OCI-LY1 (cell line): Measurements from ENCODE around the gene PTPN11.
"Not testable (repeated sequence)": the region's sequence is repeated elsewhere in the genome, so short reads cannot be mapped to it uniquely, and the experiment has no call there.

ENCODE experiments used
- H2AFZ ChIP-seq: fragments of 200-600 bp; sonication (generic), shearing (Covaris generic); 2 replicates; pipeline ENCODE4 v1.6.0; 2014; ENCODE audit warnings: antibody characterized with exemption, mild to moderate bottlenecking, low read length
- H3F3A ChIP-seq: fragments of 200-600 bp; sonication (generic), shearing (Covaris generic); 2 replicates; pipeline ENCODE4 v1.6.0; 2014; ENCODE audit warnings: mild to moderate bottlenecking, antibody characterized with exemption, low read length, moderate library complexity; ENCODE audit not compliant: insufficient read depth
- H3K27ac ChIP-seq: fragments of 200-600 bp; sonication (generic); 2 replicates; pipeline ENCODE4 v1.5.1; 2014; ENCODE audit warnings: low read length, mixed run types, mild to moderate bottlenecking, low read depth; ENCODE audit not compliant: poor library complexity, severe bottlenecking
- H3K27me3 ChIP-seq: fragments of 200-600 bp; sonication (generic); 2 replicates; pipeline ENCODE4 v1.6.0; 2014; ENCODE audit warnings: antibody characterized with exemption, mild to moderate bottlenecking, low read length, moderate library complexity; ENCODE audit not compliant: insufficient read depth
- H3K36me3 ChIP-seq: fragments of 200-600 bp; sonication (generic); 2 replicates; pipeline ENCODE4 v1.6.1; 2014; ENCODE audit warnings: mild to moderate bottlenecking, antibody characterized with exemption, low read length, moderate library complexity, mixed read lengths; ENCODE audit not compliant: insufficient read depth
- H3K4me1 ChIP-seq: fragments of 200-600 bp; sonication (generic); 2 replicates; pipeline ENCODE4 v1.5.1; 2014; ENCODE audit warnings: mild to moderate bottlenecking, low read length, moderate library complexity; ENCODE audit not compliant: insufficient read depth, severe bottlenecking
- H3K4me2 ChIP-seq: fragments of 200-600 bp; sonication (generic), shearing (Covaris generic); 2 replicates; pipeline ENCODE4 v1.6.1; 2014; ENCODE audit warnings: low read length
- H3K4me3 ChIP-seq: fragments of 200-600 bp; sonication (generic); 2 replicates; pipeline ENCODE4 v1.5.1; 2014; ENCODE audit warnings: low read length, low read depth, mild to moderate bottlenecking, mixed read lengths; ENCODE audit not compliant: poor library complexity, severe bottlenecking
- H3K79me2 ChIP-seq: fragments of 200-600 bp; shearing (Covaris generic); 2 replicates; pipeline ENCODE4 v1.6.1; 2016; ENCODE audit warnings: mixed run types, low read length, mixed read lengths; ENCODE audit not compliant: insufficient read depth
- H3K9ac ChIP-seq: fragments of 200-600 bp; sonication (generic), shearing (Covaris generic); 2 replicates; pipeline ENCODE4 v1.6.1; 2014; ENCODE audit warnings: mild to moderate bottlenecking, low read length, mixed read lengths
- H3K9me2 ChIP-seq: fragments of 200-600 bp; sonication (generic), shearing (Covaris generic); 2 replicates; pipeline ENCODE4 v1.6.1; 2014; ENCODE audit warnings: low read depth, mild to moderate bottlenecking, low read length, mixed read lengths
- H3K9me3 ChIP-seq: fragments of 200-600 bp; shearing (Covaris generic); 2 replicates; pipeline ENCODE4 v1.6.1; 2014; ENCODE audit warnings: low read length, mixed read lengths
- H4K20me1 ChIP-seq: fragments of 200-600 bp; sonication (generic), shearing (Covaris generic); 2 replicates; pipeline ENCODE4 v1.6.0; 2016; ENCODE audit warnings: mild to moderate bottlenecking, low read length; ENCODE audit not compliant: insufficient read depth
- CTCF ChIP-seq: fragments of 200-600 bp; sonication (generic), shearing (Covaris generic); IDR thresholded peaks from 2 replicates; pipeline ENCODE4 v1.5.1; 2017; ENCODE audit warnings: mild to moderate bottlenecking, antibody characterized with exemption, low read length, moderate library complexity, mixed read lengths
- EZH2 ChIP-seq: fragments of 200-600 bp; sonication (generic), shearing (Covaris generic); IDR thresholded peaks from 2 replicates; pipeline ENCODE4 v1.8.0; 2017; ENCODE audit warnings: borderline replicate concordance, mixed run types, mild to moderate bottlenecking, antibody characterized with exemption, low read length, moderate library complexity, mixed read lengths

The PTPN11 gene

DNA sequence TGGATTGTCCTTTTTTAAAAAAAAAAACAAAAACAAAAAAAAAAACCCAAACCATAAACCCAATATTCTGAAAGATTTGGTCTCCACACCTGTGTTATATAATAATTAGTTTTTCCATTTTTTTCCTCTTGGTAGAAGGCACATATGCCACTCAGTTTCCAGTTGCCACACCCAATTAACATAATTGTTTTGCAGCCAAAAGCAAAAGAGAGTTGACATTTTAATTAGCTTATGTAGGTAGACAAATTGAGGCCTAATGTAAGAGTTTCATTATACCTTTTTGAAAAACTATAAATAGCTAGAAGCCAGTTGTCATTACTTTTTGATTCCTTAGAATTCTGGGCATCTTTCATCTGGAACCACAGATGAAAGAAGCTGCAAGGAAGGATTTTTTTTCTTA is 21.0 kb downstream of the PTPN11 start:
- TF ChIP-seq CTCF = no peak
- no peak for TF ChIP-seq EZH2
- H3K79me2 ChIP-seq = peaks cover 49% of the 10 kb centered on the region
- no peak overlapping the region for H3K4me2 ChIP-seq
- H3K27ac ChIP-seq = no peak overlapping the region
- H3K4me1 ChIP-seq = no peaks in the 10 kb centered on the region
- H3K9me3 ChIP-seq = no peaks in the 10 kb centered on the region
- H3K9ac ChIP-seq = no peak overlapping the region
- no peaks in the 10 kb centered on the region for H4K20me1 ChIP-seq
- no peaks in the 10 kb centered on the region for H3F3A ChIP-seq
- no peak overlapping the region for H2AFZ ChIP-seq
- no peaks in the 10 kb centered on the region for H3K27me3 ChIP-seq
- H3K36me3 ChIP-seq = no peaks in the 10 kb centered on the region
- no peaks in the 10 kb centered on the region for H3K9me2 ChIP-seq
- H3K4me3 ChIP-seq = no peak overlapping the region

DNA sequence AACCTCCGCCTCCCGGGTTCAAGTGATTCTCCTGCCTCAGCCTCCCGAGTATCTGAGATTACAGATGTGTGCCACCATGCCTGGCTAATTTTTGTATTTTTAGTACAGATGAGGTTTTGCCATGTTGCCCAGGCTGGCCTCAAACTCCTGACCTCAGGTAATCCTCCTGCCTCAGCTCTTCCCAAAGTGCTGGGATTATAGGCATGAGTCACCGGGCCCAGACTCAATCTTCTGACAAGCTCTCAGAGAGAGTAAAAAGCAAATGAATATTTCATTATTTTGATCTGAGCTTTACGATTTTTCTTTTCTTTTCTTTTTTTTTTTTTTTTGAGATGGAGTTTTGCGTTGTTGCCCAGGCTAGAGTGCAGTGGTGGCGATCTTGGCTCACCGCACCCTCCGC is 21.9 kb downstream of the PTPN11 start:
- H3K4me2 ChIP-seq, H3F3A ChIP-seq, H3K4me1 ChIP-seq, H3K9me3 ChIP-seq, H3K36me3 ChIP-seq, H3K27ac ChIP-seq, H2AFZ ChIP-seq, H4K20me1 ChIP-seq, H3K27me3 ChIP-seq, H3K9ac ChIP-seq, H3K9me2 ChIP-seq, H3K4me3 ChIP-seq: not testable (repeated sequence)
- peaks cover 43% of the 10 kb centered on the region for H3K79me2 ChIP-seq

- Histone ChIP-seq H2AFZ (no peak overlapping the region), H3K27me3 (no peaks in the 10 kb centered on the region), H3K27ac (no peak overlapping the region), H3K36me3 (peaks cover 16% of the 10 kb centered on the region), H3K9me2 (no peaks in the 10 kb centered on the region), H3F3A (no peaks in the 10 kb centered on the region), H3K4me3 (no peak overlapping the region), H3K79me2 (peaks cover 18% of the 10 kb centered on the region), H3K4me1 (no peaks in the 10 kb centered on the region), H3K9ac (no peak overlapping the region), H3K9me3 (no peaks in the 10 kb centered on the region), H4K20me1 (no peaks in the 10 kb centered on the region), H3K4me2 (no peak overlapping the region)
- TF ChIP-seq CTCF = no peak
- no peak for TF ChIP-seq EZH2
These were observed 25.2 kb downstream of the PTPN11 start for GRCh38 chr12:112443916-112444315.

DNA sequence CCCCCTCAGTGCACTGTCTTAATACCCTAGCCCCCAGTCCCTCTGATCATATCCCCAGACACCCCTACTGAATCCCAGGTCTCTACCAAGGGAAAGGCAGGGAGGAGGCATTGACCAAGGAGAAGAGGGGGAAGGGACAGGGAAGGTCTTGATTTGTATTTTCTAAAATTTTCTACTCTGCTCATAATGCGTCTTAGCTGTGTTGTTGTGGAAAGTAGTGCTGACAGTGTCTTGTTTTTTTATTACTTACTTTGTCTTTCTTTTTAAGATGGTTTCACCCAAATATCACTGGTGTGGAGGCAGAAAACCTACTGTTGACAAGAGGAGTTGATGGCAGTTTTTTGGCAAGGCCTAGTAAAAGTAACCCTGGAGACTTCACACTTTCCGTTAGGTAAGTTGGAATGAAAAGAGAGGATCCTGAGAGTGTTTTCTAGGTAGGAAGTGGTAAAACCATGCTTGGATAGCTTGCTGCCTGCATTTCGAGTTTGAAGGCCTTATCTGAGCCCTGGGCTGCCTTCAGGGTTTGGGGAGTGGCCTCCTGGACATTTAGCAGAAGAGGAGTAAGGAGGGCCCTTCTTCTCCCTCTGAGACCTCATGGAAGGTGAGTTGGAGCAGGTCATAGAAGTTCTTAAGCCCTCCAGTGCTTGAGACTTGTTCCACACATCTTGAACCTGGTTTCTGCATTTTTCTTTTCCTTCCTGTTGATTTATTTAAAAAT is 27.4 kb downstream of the PTPN11 start:
- H4K20me1 ChIP-seq = no peaks in the 10 kb centered on the region
- H2AFZ ChIP-seq = no peak overlapping the region
- peaks cover 35% of the 10 kb centered on the region for H3K36me3 ChIP-seq
- no peak overlapping the region for H3K27ac ChIP-seq
- H3K9ac ChIP-seq = no peak overlapping the region
- no peak overlapping the region for H3K4me2 ChIP-seq
- no peaks in the 10 kb centered on the region for H3K9me2 ChIP-seq
- H3K27me3 ChIP-seq = no peaks in the 10 kb centered on the region
- H3F3A ChIP-seq = no peaks in the 10 kb centered on the region
- no peaks in the 10 kb centered on the region for H3K9me3 ChIP-seq
- H3K4me3 ChIP-seq = no peak overlapping the region
- H3K79me2 ChIP-seq = peaks cover 13% of the 10 kb centered on the region; the same call in 1 of the 2 replicates
- TF ChIP-seq CTCF = no peak
- TF ChIP-seq EZH2 = no peak
- no peaks in the 10 kb centered on the region for H3K4me1 ChIP-seq
